ENCODE results near the gene SLC25A4.
A peak's percentile ranks its signal among the peaks of the same experiment; 100 is the strongest.

SLC25A4 gene

GRCh38 chr4:185186769-185187168, 43.7 kb downstream of the SLC25A4 start:
- H3K4me3 ChIP-seq (ENCODE audit: low read length) = no peak overlapping the region
- peaks cover 57% of the 10 kb centered on the region for H3K79me2 ChIP-seq (ENCODE audit: low read length)
- H3K4me2 ChIP-seq (ENCODE audit: low read length) = no peak overlapping the region
- no peaks in the 10 kb centered on the region for H3K27me3 ChIP-seq (ENCODE audit: low read depth, low read length)
- H2AFZ ChIP-seq (ENCODE audit: low read depth, low read length) = no peak overlapping the region
- peaks cover 5% of the 10 kb centered on the region; the same call in 1 of the 2 replicates for H4K20me1 ChIP-seq (ENCODE audit: insufficient read depth, low read length)
- no peaks in the 10 kb centered on the region for H3K36me3 ChIP-seq (replicated peaks; ENCODE audit: low read depth, low read length)
- H3K4me1 ChIP-seq (ENCODE audit: low read length) = peaks cover 34% of the 10 kb centered on the region
- H3K9ac ChIP-seq (ENCODE audit: low read length) = no peak overlapping the region
- TF ChIP-seq EZH2phosphoT487 (IDR thresholded peaks at IDR 0.05; ENCODE audit: low read depth) (no peak), CTCF (IDR thresholded peaks at IDR 0.05; ENCODE audit: low read depth, low read length) (no peak)
- no peaks in the 10 kb centered on the region for H3K9me3 ChIP-seq (ENCODE audit: insufficient read depth, low read length)
- no peak overlapping the region for H3K27ac ChIP-seq (ENCODE audit: low read length)

- Histone ChIP-seq H3K4me1 (ENCODE audit: low read length) (peaks cover 31% of the 10 kb centered on the region), H4K20me1 (ENCODE audit: insufficient read depth, low read length) (no peaks in the 10 kb centered on the region), H3K9ac (ENCODE audit: low read length) (peak overlapping the region; percentile 71), H3K4me2 (ENCODE audit: low read length) (peak overlapping the region; percentile 76), H3K36me3 (replicated peaks; ENCODE audit: low read depth, low read length) (no peaks in the 10 kb centered on the region), H3K27me3 (ENCODE audit: low read depth, low read length) (no peaks in the 10 kb centered on the region), H2AFZ (ENCODE audit: low read depth, low read length) (no peak overlapping the region), H3K4me3 (ENCODE audit: low read length) (peak overlapping the region; percentile 58), H3K9me3 (ENCODE audit: insufficient read depth, low read length) (no peaks in the 10 kb centered on the region), H3K79me2 (ENCODE audit: low read length) (peaks cover 49% of the 10 kb centered on the region), H3K27ac (ENCODE audit: low read length) (peak overlapping the region; percentile 98)
- TF ChIP-seq CTCF (IDR thresholded peaks at IDR 0.05; ENCODE audit: low read depth, low read length) (no peak), EZH2phosphoT487 (IDR thresholded peaks at IDR 0.05; ENCODE audit: low read depth) (no peak)
Measured at GRCh38 chr4:185189606-185190305, 46.7 kb downstream of the SLC25A4 start.

- peaks cover 25% of the 10 kb centered on the region for H3K4me1 ChIP-seq (ENCODE audit: low read length)
- peak overlapping the region; percentile 76 for H3K4me2 ChIP-seq (ENCODE audit: low read length)
- no peak overlapping the region for H2AFZ ChIP-seq (ENCODE audit: low read depth, low read length)
- no peaks in the 10 kb centered on the region for H3K36me3 ChIP-seq (replicated peaks; ENCODE audit: low read depth, low read length)
- H3K27me3 ChIP-seq (ENCODE audit: low read depth, low read length) = no peaks in the 10 kb centered on the region
- peaks cover 53% of the 10 kb centered on the region for H3K79me2 ChIP-seq (ENCODE audit: low read length)
- H3K9ac ChIP-seq (ENCODE audit: low read length) = peak overlapping the region; percentile 71
- H3K9me3 ChIP-seq (ENCODE audit: insufficient read depth, low read length) = no peaks in the 10 kb centered on the region
- no peak for TF ChIP-seq CTCF (IDR thresholded peaks at IDR 0.05; ENCODE audit: low read depth, low read length)
- TF ChIP-seq EZH2phosphoT487 (IDR thresholded peaks at IDR 0.05; ENCODE audit: low read depth) = no peak
- H4K20me1 ChIP-seq (ENCODE audit: insufficient read depth, low read length) = no peaks in the 10 kb centered on the region
- H3K27ac ChIP-seq (ENCODE audit: low read length) = peak overlapping the region; percentile 98
- H3K4me3 ChIP-seq (ENCODE audit: low read length) = peak overlapping the region; percentile 58
Measured at GRCh38 chr4:185190306-185190856, 47.3 kb downstream of the SLC25A4 start.

- H4K20me1 ChIP-seq (ENCODE audit: insufficient read depth, low read length) = no peaks in the 10 kb centered on the region
- H3K79me2 ChIP-seq (ENCODE audit: low read length) = peaks cover 39% of the 10 kb centered on the region
- H2AFZ ChIP-seq (ENCODE audit: low read depth, low read length) = no peak overlapping the region
- peak overlapping the region; percentile 58 for H3K4me3 ChIP-seq (ENCODE audit: low read length)
- H3K27me3 ChIP-seq (ENCODE audit: low read depth, low read length) = no peaks in the 10 kb centered on the region
- H3K4me1 ChIP-seq (ENCODE audit: low read length) = peaks cover 25% of the 10 kb centered on the region
- H3K9me3 ChIP-seq (ENCODE audit: insufficient read depth, low read length) = no peaks in the 10 kb centered on the region
- TF ChIP-seq CTCF (IDR thresholded peaks at IDR 0.05; ENCODE audit: low read depth, low read length) (no peak), EZH2phosphoT487 (IDR thresholded peaks at IDR 0.05; ENCODE audit: low read depth) (no peak)
- peak overlapping the region; percentile 54 for H3K9ac ChIP-seq (ENCODE audit: low read length)
- peak overlapping the region; percentile 98 for H3K27ac ChIP-seq (ENCODE audit: low read length)
- peak overlapping the region; percentile 76 for H3K4me2 ChIP-seq (ENCODE audit: low read length)
- H3K36me3 ChIP-seq (replicated peaks; ENCODE audit: low read depth, low read length) = no peaks in the 10 kb centered on the region
Measured at GRCh38 chr4:185192059-185192458, 49.0 kb downstream of the SLC25A4 start.
